B cell (primary cell): ENCODE measurements around the gene SULT1B1. TPM values are rescaled to one million over a fixed set of nuclear protein-coding genes. Genes with fewer than 3 reads are reported as not detected.

Experiments
- ATAC-seq: fragments of 200-7000 bp; cut with Tn5 transposase; one replicate; pipeline ENCODE4 v1.10.0; 2021; ENCODE audit warnings: low read depth, mild to moderate bottlenecking, moderate number of reproducible peaks, moderate library complexity
- CTCF ChIA-PET: fragments of 350-600 bp; sonication (Branson Sonifier 250); formaldehyde crosslinking; loops from one replicate; lab custom pipeline; 2021; ENCODE audit warnings: antibody characterized with exemption, inconsistent platforms; lab: Charles Lee
- POLR2A ChIA-PET: fragments of 350-600 bp; sonication (Branson Sonifier 250); formaldehyde crosslinking; loops from one replicate; lab custom pipeline; 2021; ENCODE audit warnings: antibody characterized with exemption; lab: Charles Lee
- DNase-seq: peaks from one replicate; pipeline ENCODE4 v3.0.0; 2013
- H2AFZ ChIP-seq: 2 replicates; pipeline ENCODE4 v1.6.1; 2012; ENCODE audit warnings: mild to moderate bottlenecking, low read depth, low read length; ENCODE audit not compliant: insufficient read depth, poor library complexity, severe bottlenecking
- H3K27ac ChIP-seq, 2 donors: 1 replicate in 1 of 2; 2 replicates in 1 of 2; pipeline ENCODE4 v1.5.1; 2012 to 2013; ENCODE audit warnings: low read length in 2 of 2, mild to moderate bottlenecking in 2 of 2, moderate library complexity in 1 of 2
- H3K27me3 ChIP-seq, 4 experiments: fragments of 200-600 bp in 1 of 4; sonication (generic) in 1 of 4; replicated peaks in 1 of 4; 1 replicate in 2 of 4; 2 replicates in 2 of 4; pipeline versions ENCODE4 v1.6.1 to v1.7.0; 2013 to 2016; ENCODE audit warnings: low read length in 3 of 4, mild to moderate bottlenecking in 2 of 4, mixed read lengths in 1 of 4, moderate library complexity in 1 of 4; ENCODE audit not compliant: insufficient read depth in 4 of 4, control insufficient read depth in 3 of 4; ENCODE audit errors: control extremely low read depth in 1 of 4
- H3K36me3 ChIP-seq, 2 experiments: replicated peaks in 1 of 2; 1 replicate in 1 of 2; 2 replicates in 1 of 2; pipeline versions ENCODE4 v1.6.1 to v1.7.1; 2013; ENCODE audit warnings: low read length in 1 of 2; ENCODE audit not compliant: insufficient read depth in 2 of 2, control insufficient read depth in 1 of 2; ENCODE audit errors: control extremely low read depth in 1 of 2, extremely low read depth in 1 of 2
- H3K4me1 ChIP-seq, 2 donors: fragments of 200-600 bp in 1 of 2; sonication (generic) in 1 of 2; 1 replicate in 1 of 2; 2 replicates in 1 of 2; pipeline versions ENCODE4 v1.5.1 to v1.6.1; 2013 to 2017; ENCODE audit warnings: low read length in 2 of 2; ENCODE audit not compliant: control insufficient read depth in 2 of 2, insufficient read depth in 2 of 2
- H3K4me2 ChIP-seq: replicated peaks from 2 replicates; pipeline ENCODE3; 2012; ENCODE audit warnings: mild to moderate bottlenecking, low read depth, low read length; ENCODE audit not compliant: poor library complexity, severe bottlenecking
- H3K4me3 ChIP-seq, 5 experiments: fragments of 200-600 bp in 1 of 5; sonication (generic) in 1 of 5; 1 replicate in 3 of 5; 2 replicates in 2 of 5; pipeline versions ENCODE4 v1.5.1 to v1.7.0; 2011 to 2016; ENCODE audit warnings: low read length in 4 of 5, mild to moderate bottlenecking in 4 of 5, low read depth in 2 of 5, control low read depth in 1 of 5, moderate library complexity in 1 of 5; ENCODE audit not compliant: insufficient read depth in 1 of 5; ENCODE audit errors: control extremely low read depth in 1 of 5, extremely low read depth in 1 of 5
- H3K79me2 ChIP-seq: fragments of 200-600 bp; sonication (generic); one replicate; pipeline ENCODE4 v1.6.0; 2016; ENCODE audit warnings: low read length; ENCODE audit not compliant: control insufficient read depth, insufficient read depth
- H3K9ac ChIP-seq: fragments of 200-600 bp; sonication (generic); 2 replicates; pipeline ENCODE4 v1.6.1; 2017; ENCODE audit warnings: mild to moderate bottlenecking, low read length, moderate library complexity
- H3K9me3 ChIP-seq, 3 donors: one replicate each; pipeline versions ENCODE4 v1.6.1 to v1.7.1; 2013; ENCODE audit warnings: low read length in 2 of 3; ENCODE audit not compliant: control insufficient read depth in 2 of 3, insufficient read depth in 1 of 3; ENCODE audit errors: control extremely low read depth in 1 of 3
- H4K20me1 ChIP-seq: 2 replicates; pipeline ENCODE4 v1.6.0; 2012; ENCODE audit warnings: mild to moderate bottlenecking, low read length; ENCODE audit not compliant: insufficient read depth, control insufficient read depth, poor library complexity, severe bottlenecking
- H3K27ac Mint-ChIP-seq: one replicate; pipeline ENCODE4 v1.8.0; 2021; ENCODE audit warnings: mixed read lengths
- H3K27me3 Mint-ChIP-seq: one replicate; pipeline ENCODE4 v1.8.0; 2021; ENCODE audit warnings: mixed read lengths
- H3K4me1 Mint-ChIP-seq: one replicate; pipeline ENCODE4 v1.8.0; 2021; ENCODE audit warnings: mixed read lengths
- H3K4me3 Mint-ChIP-seq: one replicate; pipeline ENCODE4 v1.8.0; 2021; ENCODE audit warnings: mixed read lengths
- H3K9me3 Mint-ChIP-seq: one replicate; pipeline ENCODE4 v1.8.0; 2022; ENCODE audit warnings: mixed read lengths; ENCODE audit not compliant: insufficient read depth
- EZH2 ChIP-seq: IDR thresholded peaks from 2 replicates; pipeline ENCODE4 v1.6.1; 2012; ENCODE audit warnings: borderline replicate concordance, low read depth, mild to moderate bottlenecking, moderate library complexity, low read length; ENCODE audit not compliant: insufficient read depth, poor library complexity, severe bottlenecking
- WGBS: methylation state at CpG from one replicate; pipeline ENCODE4 v1.1.5; 2013; ENCODE audit warnings: missing lambda C conversion rate; ENCODE audit not compliant: insufficient coverage; 5-methylcytosine and 5-hydroxymethylcytosine counted together
- intact Hi-C: fragments of 100-400 bp; cut with micrococcal nuclease; formaldehyde crosslinking; loops from one replicate; pipeline ENCODE4 v1.10.0; 2022
- polyA plus RNA-seq: library from polyadenylated mRNA; depleted of rRNA; stranded (reverse); fragments of >200 nt; gene quantifications from 2 replicates; pipeline ENCODE4 v1.2.3, GENCODE V29; 2012
- total RNA-seq, 2 donors: library from RNA; stranded (reverse); fragments of 120-200 nt in 1 of 2; gene quantifications; 1 replicate in 1 of 2; 2 replicates in 1 of 2; pipeline versions ENCODE4 v1.2.3 to v1.2.4, GENCODE V29; 2013 to 2022
- TF ChIP-seq, protein P1 (sequence below): fragments of 200-600 bp; IDR thresholded peaks from one replicate; pipeline ENCODE4 v1.8.0; 2022; ENCODE audit warnings: antibody characterized with exemption, mild to moderate bottlenecking

Gene SULT1B1
- total and polyA plus RNA-seq, 2 donors (not counting 1 experiment from before 2014, with no cell fraction given): 0.01 to 0.12 TPM

DNA sequence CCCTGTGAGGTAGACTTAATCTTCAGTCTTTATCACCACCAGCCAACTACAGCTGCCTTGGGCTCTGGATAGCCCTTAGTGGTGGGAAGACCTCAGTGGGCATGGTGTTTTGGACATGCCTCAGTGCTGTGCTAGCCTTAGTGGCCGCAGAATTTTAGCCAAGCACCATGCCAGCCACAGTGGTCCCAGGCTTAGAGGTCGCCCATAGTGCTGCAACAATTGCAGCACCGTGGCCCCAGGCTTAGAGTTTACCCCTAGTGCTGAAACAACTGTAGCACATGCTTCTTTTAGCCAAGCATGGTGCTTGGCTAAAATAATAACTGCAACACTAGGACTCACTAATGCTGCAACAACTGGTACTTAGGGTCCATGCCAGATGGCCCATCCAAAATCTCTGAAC, 38.9 kb upstream of the SULT1B1 start:
- no peaks in the 10 kb centered on the region for H3K27me3 ChIP-seq
- no peaks in the 10 kb centered on the region for H3K27me3 Mint-ChIP-seq
- no peaks in the 10 kb centered on the region for H3K4me1 ChIP-seq
- intact Hi-C loops: no loop called here
- H3K4me2 ChIP-seq: no peak overlapping the region
- WGBS: 62% methylated on average over 3 of the region's 3 CpGs
- no peaks in the 10 kb centered on the region for H3K9me3 ChIP-seq
- no peaks in the 10 kb centered on the region for H3K4me1 Mint-ChIP-seq
- H3K4me3 ChIP-seq: no peak overlapping the region
- ATAC-seq: no peak
- ChIA-PET CTCF (no interaction called here), POLR2A (no interaction called here)
- no peaks in the 10 kb centered on the region for H3K79me2 ChIP-seq
- no peaks in the 10 kb centered on the region for H3K9me3 Mint-ChIP-seq
- no peak overlapping the region for H3K27ac ChIP-seq
- no peaks in the 10 kb centered on the region for H4K20me1 ChIP-seq
- no peak overlapping the region for H3K9ac ChIP-seq
- no peak overlapping the region for H2AFZ ChIP-seq
- TF ChIP-seq, protein P1, sequence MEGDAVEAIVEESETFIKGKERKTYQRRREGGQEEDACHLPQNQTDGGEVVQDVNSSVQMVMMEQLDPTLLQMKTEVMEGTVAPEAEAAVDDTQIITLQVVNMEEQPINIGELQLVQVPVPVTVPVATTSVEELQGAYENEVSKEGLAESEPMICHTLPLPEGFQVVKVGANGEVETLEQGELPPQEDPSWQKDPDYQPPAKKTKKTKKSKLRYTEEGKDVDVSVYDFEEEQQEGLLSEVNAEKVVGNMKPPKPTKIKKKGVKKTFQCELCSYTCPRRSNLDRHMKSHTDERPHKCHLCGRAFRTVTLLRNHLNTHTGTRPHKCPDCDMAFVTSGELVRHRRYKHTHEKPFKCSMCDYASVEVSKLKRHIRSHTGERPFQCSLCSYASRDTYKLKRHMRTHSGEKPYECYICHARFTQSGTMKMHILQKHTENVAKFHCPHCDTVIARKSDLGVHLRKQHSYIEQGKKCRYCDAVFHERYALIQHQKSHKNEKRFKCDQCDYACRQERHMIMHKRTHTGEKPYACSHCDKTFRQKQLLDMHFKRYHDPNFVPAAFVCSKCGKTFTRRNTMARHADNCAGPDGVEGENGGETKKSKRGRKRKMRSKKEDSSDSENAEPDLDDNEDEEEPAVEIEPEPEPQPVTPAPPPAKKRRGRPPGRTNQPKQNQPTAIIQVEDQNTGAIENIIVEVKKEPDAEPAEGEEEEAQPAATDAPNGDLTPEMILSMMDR: no peak
- no peak for TF ChIP-seq EZH2
- no peak for DNase-seq
- no peak overlapping the region for H3K4me3 Mint-ChIP-seq
- no peak overlapping the region for H3K27ac Mint-ChIP-seq
- no peaks in the 10 kb centered on the region for H3K36me3 ChIP-seq

DNA sequence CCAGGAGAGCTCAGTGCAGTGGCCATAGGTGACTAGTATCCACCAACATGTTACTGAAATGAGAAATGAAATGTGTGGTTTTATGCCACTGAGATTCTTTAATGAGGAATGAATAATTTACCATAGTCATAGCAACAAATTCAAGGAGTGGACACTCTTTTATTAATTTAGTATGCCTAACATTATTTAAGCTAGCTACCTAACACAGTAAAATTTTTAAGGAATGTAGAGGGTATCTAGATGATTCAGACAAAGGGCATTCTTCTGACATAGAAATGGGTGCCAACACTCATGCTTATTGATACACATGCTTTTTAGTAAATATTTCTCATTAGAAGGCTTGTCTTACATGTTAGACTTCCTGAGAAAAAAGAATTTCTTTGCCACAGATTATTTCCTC, 33.3 kb upstream of the SULT1B1 start:
- Histone ChIP-seq H3K9me3 (no peaks in the 10 kb centered on the region), H3K79me2 (no peaks in the 10 kb centered on the region), H2AFZ (no peak overlapping the region), H3K4me1 (no peaks in the 10 kb centered on the region), H3K9ac (no peak overlapping the region), H3K27me3 (no peaks in the 10 kb centered on the region), H4K20me1 (no peaks in the 10 kb centered on the region), H3K36me3 (no peaks in the 10 kb centered on the region), H3K27ac (no peak overlapping the region), H3K4me2 (no peak overlapping the region), H3K4me3 (no peak overlapping the region)
- H3K9me3 Mint-ChIP-seq: no peaks in the 10 kb centered on the region
- ChIA-PET POLR2A (no interaction called here), CTCF (no interaction called here)
- no peak overlapping the region for H3K4me3 Mint-ChIP-seq
- intact Hi-C loops: no loop called here
- DNase-seq: no peak
- ATAC-seq: no peak
- no peaks in the 10 kb centered on the region for H3K4me1 Mint-ChIP-seq
- no peak overlapping the region for H3K27ac Mint-ChIP-seq
- TF ChIP-seq EZH2: no peak
- TF ChIP-seq, protein P1: no peak
- H3K27me3 Mint-ChIP-seq: no peaks in the 10 kb centered on the region
